WTC11 (cell line): ENCODE data around the gene NSMF. TPM values are rescaled to one million over a fixed set of nuclear protein-coding genes. Genes with fewer than 3 reads are reported as not detected.

Experiments used
- ATAC-seq: fragments of 200-7000 bp; cut with Tn5 transposase; 2 replicates; pipeline ENCODE4 v1.10.0; 2021; ENCODE audit warnings: mild to moderate bottlenecking, moderate library complexity
- CTCF ChIA-PET: fragments of 300-600 bp; sonication (Branson Sonifier 250); formaldehyde crosslinking; loops from one replicate; lab custom pipeline; 2021; ENCODE audit warnings: antibody characterized with exemption; lab: Charles Lee
- POLR2A ChIA-PET: fragments of 350-600 bp; sonication (Branson Sonifier 250); formaldehyde crosslinking; loops from one replicate; lab custom pipeline; 2021; ENCODE audit warnings: antibody characterized with exemption; lab: Charles Lee
- DNase-seq: peaks from one replicate; pipeline ENCODE4 v3.0.0; 2021; ENCODE audit warnings: low spot score
- H3K27ac Mint-ChIP-seq: 2 replicates; pipeline ENCODE4 v1.8.0; 2021; ENCODE audit warnings: mixed read lengths
- H3K27me3 Mint-ChIP-seq: 2 replicates; pipeline ENCODE4 v1.8.0; 2021; ENCODE audit warnings: low read depth, mild to moderate bottlenecking, moderate library complexity, mixed read lengths
- H3K36me3 Mint-ChIP-seq: 2 replicates; pipeline ENCODE4 v1.8.0; 2021; ENCODE audit warnings: mixed read lengths
- H3K4me1 Mint-ChIP-seq: 2 replicates; pipeline ENCODE4 v1.8.0; 2022; ENCODE audit warnings: mixed read lengths
- H3K4me3 Mint-ChIP-seq: 2 replicates; pipeline ENCODE4 v1.8.0; 2021; ENCODE audit warnings: mild to moderate bottlenecking, moderate library complexity, mixed read lengths
- H3K9me3 Mint-ChIP-seq: 2 replicates; pipeline ENCODE4 v1.8.0; 2021; ENCODE audit warnings: mixed read lengths
- CREM ChIP-seq: sonication (generic); formaldehyde crosslinking; IDR thresholded peaks from 2 replicates; pipeline ENCODE4 v1.8.1; 2022; ENCODE audit warnings: mild to moderate bottlenecking, missing genetic modification reagents, moderate library complexity
- FOXJ3 ChIP-seq: sonication (generic); formaldehyde crosslinking; IDR thresholded peaks from 2 replicates; pipeline ENCODE4 v1.9.0; 2021; ENCODE audit warnings: missing genetic modification reagents, mild to moderate bottlenecking, borderline replicate concordance
- HMGA2 ChIP-seq: fragments of 250-450 bp; sonication (Bioruptor Pico); IDR thresholded peaks from 2 replicates; pipeline ENCODE4 v1.4.0; 2021; ENCODE audit warnings: mild to moderate bottlenecking, moderate library complexity
- MXD4 ChIP-seq: fragments of 250-450 bp; sonication (Bioruptor Pico); IDR thresholded peaks from 2 replicates; pipeline ENCODE4 v1.8.0; 2021; ENCODE audit warnings: mild to moderate bottlenecking, moderate library complexity, borderline replicate concordance
- NFE2L1 ChIP-seq: sonication (generic); formaldehyde crosslinking; IDR thresholded peaks from 2 replicates; pipeline ENCODE4 v1.8.1; 2023; ENCODE audit warnings: missing genetic modification reagents
- NR2C2 ChIP-seq: sonication (generic); formaldehyde crosslinking; IDR thresholded peaks from 2 replicates; pipeline ENCODE4 v1.8.0; 2022; ENCODE audit warnings: mild to moderate bottlenecking, missing genetic modification reagents
- ZNF121 ChIP-seq: sonication (generic); formaldehyde crosslinking; IDR thresholded peaks from 2 replicates; pipeline ENCODE4 v1.8.0; 2023; ENCODE audit warnings: missing genetic modification reagents
- ZNF263 ChIP-seq: sonication (generic); formaldehyde crosslinking; IDR thresholded peaks from 2 replicates; pipeline ENCODE4 v1.8.1; 2022; ENCODE audit warnings: low read depth, mild to moderate bottlenecking, moderate library complexity, missing genetic modification reagents
- ZNF317 ChIP-seq: sonication (generic); formaldehyde crosslinking; IDR thresholded peaks from 2 replicates; pipeline ENCODE4 v1.8.1; 2023; ENCODE audit warnings: low read depth, mild to moderate bottlenecking, moderate library complexity, missing genetic modification reagents, borderline replicate concordance
- total RNA-seq: library from RNA; stranded (reverse); gene quantifications from 3 replicates; pipeline ENCODE4 v1.2.3, GENCODE V29; 2021
- TF ChIP-seq, protein P1 (sequence below): fragments of 250-450 bp; sonication (Bioruptor Pico); IDR thresholded peaks from 2 replicates; pipeline ENCODE4 v1.9.0; 2021; ENCODE audit warnings: mild to moderate bottlenecking
- TF ChIP-seq, protein P2 (sequence below): fragments of 250-450 bp; sonication (Bioruptor Pico); IDR thresholded peaks from 2 replicates; pipeline ENCODE4 v1.8.0; 2021; ENCODE audit warnings: mild to moderate bottlenecking
- TF ChIP-seq, protein P3 (sequence below): sonication (generic); formaldehyde crosslinking; conservative IDR thresholded peaks from 2 replicates; pipeline ENCODE4 v1.8.1; 2022; ENCODE audit warnings: mild to moderate bottlenecking, missing genetic modification reagents
- TF ChIP-seq, protein P4 (sequence below): fragments of 200-600 bp; IDR thresholded peaks from 2 replicates; pipeline ENCODE4 v1.8.0; 2022; ENCODE audit warnings: antibody characterized with exemption
- TF ChIP-seq, protein P5 (sequence below): sonication (generic); formaldehyde crosslinking; IDR thresholded peaks from 2 replicates; pipeline ENCODE4 v1.8.1; 2022; ENCODE audit warnings: mild to moderate bottlenecking, missing genetic modification reagents, moderate library complexity, borderline replicate concordance
- TF ChIP-seq, protein P6 (sequence below): sonication (generic); formaldehyde crosslinking; IDR thresholded peaks from 2 replicates; pipeline ENCODE4 v1.8.0; 2023; ENCODE audit warnings: mild to moderate bottlenecking, missing genetic modification reagents
- TF ChIP-seq, protein P7 (sequence below): fragments of 250-450 bp; sonication (Bioruptor Pico); IDR thresholded peaks from 2 replicates; pipeline ENCODE4 v1.9.0; 2021; ENCODE audit warnings: mild to moderate bottlenecking, borderline replicate concordance
- TF ChIP-seq, protein P8 (sequence below): sonication (generic); formaldehyde crosslinking; IDR thresholded peaks from 2 replicates; pipeline ENCODE4 v1.8.0; 2022; ENCODE audit warnings: mild to moderate bottlenecking, missing genetic modification reagents

Gene NSMF
- total RNA-seq, 1 experiment from 2014 or later = 61.9 TPM

DNA sequence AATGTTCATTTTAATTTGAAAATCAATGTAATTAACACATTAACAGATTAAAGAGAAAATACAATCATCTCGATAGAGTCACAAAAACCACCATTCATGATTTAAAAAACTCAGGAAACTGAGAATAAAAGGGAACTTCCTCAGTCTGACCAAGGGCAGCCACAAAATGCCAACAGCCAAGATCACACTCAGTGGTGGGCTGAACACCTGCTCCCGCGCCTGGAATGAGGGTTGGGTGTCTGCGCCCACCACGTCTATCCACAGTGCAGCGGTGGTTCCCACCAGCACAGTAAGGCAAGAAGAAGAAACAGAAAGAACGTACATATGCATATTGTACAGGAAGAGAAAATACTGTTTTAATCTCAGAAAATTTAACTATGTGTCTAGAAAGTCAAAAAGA lies 11.7 kb upstream of the NSMF start:
- POLR2A ChIA-PET = interaction anchor here (0.7 kb wide), 1 partner anchor 230 kb away, joined by 5 read pairs; the partner anchor contains the start of gene TUBB4B
- Mint-ChIP-seq H3K4me1 (no peaks in the 10 kb centered on the region), H3K27ac (no peak overlapping the region), H3K27me3 (peaks cover 10% of the 10 kb centered on the region; the same call in 1 of the 2 replicates), H3K9me3 (peaks cover 22% of the 10 kb centered on the region), H3K36me3 (peaks cover 18% of the 10 kb centered on the region)
- CTCF ChIA-PET = no interaction called here
- DNase-seq = no peak
- TF ChIP-seq, protein P1, sequence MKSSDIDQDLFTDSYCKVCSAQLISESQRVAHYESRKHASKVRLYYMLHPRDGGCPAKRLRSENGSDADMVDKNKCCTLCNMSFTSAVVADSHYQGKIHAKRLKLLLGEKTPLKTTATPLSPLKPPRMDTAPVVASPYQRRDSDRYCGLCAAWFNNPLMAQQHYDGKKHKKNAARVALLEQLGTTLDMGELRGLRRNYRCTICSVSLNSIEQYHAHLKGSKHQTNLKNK (CRISPR knock-in tag) = no peak
- TF ChIP-seq, protein P2, sequence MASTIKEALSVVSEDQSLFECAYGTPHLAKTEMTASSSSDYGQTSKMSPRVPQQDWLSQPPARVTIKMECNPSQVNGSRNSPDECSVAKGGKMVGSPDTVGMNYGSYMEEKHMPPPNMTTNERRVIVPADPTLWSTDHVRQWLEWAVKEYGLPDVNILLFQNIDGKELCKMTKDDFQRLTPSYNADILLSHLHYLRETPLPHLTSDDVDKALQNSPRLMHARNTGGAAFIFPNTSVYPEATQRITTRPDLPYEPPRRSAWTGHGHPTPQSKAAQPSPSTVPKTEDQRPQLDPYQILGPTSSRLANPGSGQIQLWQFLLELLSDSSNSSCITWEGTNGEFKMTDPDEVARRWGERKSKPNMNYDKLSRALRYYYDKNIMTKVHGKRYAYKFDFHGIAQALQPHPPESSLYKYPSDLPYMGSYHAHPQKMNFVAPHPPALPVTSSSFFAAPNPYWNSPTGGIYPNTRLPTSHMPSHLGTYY (CRISPR knock-in tag) = no peak
- TF ChIP-seq, all 79 proteins: peak for 0
- no peak for ATAC-seq
- no peak overlapping the region for H3K4me3 Mint-ChIP-seq

DNA sequence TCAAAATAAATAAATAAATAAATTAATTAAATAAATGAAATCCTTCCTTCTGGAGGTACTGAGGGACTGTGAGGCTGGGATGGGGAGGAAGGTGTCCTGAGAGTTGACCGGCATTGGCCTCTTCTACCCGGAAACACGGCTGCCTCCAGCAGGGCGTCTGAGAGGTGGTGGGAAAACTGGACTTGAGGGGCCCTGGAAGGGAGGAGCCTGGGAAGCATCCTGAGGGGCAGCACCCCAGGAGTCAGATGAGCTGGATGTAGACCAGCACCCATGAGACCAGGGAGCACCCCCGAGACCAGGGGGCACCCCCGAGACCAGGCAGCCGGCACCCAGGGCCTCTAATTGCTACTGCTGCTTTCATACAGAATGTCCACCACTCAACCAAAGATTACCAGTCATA lies 8.8 kb upstream of the NSMF start:
- no peak for DNase-seq
- no peak overlapping the region for H3K4me3 Mint-ChIP-seq
- no peak for ATAC-seq
- H3K36me3 Mint-ChIP-seq = peaks cover 2% of the 10 kb centered on the region
- H3K27me3 Mint-ChIP-seq = peaks cover 2% of the 10 kb centered on the region; the same call in 1 of the 2 replicates
- H3K27ac Mint-ChIP-seq = no peak overlapping the region
- POLR2A ChIA-PET = no interaction called here
- H3K4me1 Mint-ChIP-seq = no peaks in the 10 kb centered on the region
- TF ChIP-seq, protein P3, sequence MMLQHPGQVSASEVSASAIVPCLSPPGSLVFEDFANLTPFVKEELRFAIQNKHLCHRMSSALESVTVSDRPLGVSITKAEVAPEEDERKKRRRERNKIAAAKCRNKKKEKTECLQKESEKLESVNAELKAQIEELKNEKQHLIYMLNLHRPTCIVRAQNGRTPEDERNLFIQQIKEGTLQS (CRISPR knock-in tag) = no peak
- TF ChIP-seq, protein P4, sequence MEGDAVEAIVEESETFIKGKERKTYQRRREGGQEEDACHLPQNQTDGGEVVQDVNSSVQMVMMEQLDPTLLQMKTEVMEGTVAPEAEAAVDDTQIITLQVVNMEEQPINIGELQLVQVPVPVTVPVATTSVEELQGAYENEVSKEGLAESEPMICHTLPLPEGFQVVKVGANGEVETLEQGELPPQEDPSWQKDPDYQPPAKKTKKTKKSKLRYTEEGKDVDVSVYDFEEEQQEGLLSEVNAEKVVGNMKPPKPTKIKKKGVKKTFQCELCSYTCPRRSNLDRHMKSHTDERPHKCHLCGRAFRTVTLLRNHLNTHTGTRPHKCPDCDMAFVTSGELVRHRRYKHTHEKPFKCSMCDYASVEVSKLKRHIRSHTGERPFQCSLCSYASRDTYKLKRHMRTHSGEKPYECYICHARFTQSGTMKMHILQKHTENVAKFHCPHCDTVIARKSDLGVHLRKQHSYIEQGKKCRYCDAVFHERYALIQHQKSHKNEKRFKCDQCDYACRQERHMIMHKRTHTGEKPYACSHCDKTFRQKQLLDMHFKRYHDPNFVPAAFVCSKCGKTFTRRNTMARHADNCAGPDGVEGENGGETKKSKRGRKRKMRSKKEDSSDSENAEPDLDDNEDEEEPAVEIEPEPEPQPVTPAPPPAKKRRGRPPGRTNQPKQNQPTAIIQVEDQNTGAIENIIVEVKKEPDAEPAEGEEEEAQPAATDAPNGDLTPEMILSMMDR = no peak
- no peak for TF ChIP-seq NR2C2 (CRISPR knock-in tag)
- TF ChIP-seq ZNF263 (CRISPR knock-in tag) = no peak
- TF ChIP-seq CREM (CRISPR knock-in tag) = no peak
- peaks cover 3% of the 10 kb centered on the region for H3K9me3 Mint-ChIP-seq
- CTCF ChIA-PET = no interaction called here

DNA sequence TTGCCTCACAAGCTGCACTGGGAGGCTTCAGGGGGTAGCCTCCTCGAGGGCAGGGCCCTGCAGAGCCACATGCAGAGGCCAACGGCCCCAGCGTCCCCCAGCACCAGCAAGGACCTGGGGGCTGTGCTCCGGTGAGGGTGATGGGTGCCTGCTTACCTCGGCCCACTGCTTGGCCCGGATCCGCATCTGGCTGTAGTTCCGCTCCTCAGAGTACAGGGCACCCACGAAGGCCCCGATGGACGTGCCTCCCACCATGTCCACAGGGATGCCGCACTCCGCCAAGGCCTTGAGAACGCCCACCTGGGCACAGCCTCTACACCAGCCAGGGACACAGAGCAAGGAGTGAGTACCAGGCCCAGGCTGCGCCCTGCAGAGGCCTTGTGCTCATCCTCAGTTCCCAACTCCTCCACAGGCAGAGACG lies 8.0 kb upstream of the NSMF start:
- no peaks in the 10 kb centered on the region for H3K36me3 Mint-ChIP-seq
- ChIA-PET CTCF (no interaction called here), POLR2A (no interaction called here)
- H3K4me1 Mint-ChIP-seq = no peaks in the 10 kb centered on the region
- no peak overlapping the region for H3K27ac Mint-ChIP-seq
- ATAC-seq (no peak), DNase-seq (no peak)
- H3K27me3 Mint-ChIP-seq = no peaks in the 10 kb centered on the region
- H3K4me3 Mint-ChIP-seq = no peak overlapping the region
- no peaks in the 10 kb centered on the region for H3K9me3 Mint-ChIP-seq
- TF ChIP-seq, protein P5, sequence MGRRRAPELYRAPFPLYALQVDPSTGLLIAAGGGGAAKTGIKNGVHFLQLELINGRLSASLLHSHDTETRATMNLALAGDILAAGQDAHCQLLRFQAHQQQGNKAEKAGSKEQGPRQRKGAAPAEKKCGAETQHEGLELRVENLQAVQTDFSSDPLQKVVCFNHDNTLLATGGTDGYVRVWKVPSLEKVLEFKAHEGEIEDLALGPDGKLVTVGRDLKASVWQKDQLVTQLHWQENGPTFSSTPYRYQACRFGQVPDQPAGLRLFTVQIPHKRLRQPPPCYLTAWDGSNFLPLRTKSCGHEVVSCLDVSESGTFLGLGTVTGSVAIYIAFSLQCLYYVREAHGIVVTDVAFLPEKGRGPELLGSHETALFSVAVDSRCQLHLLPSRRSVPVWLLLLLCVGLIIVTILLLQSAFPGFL (CRISPR knock-in tag) = no peak
- TF ChIP-seq ZNF121 (CRISPR knock-in tag) (no peak), HMGA2 (CRISPR knock-in tag) (no peak), ZNF317 (CRISPR knock-in tag) (no peak), FOXJ3 (CRISPR knock-in tag) (no peak), MXD4 (CRISPR knock-in tag) (no peak), NFE2L1 (CRISPR knock-in tag) (no peak), ZNF263 (CRISPR knock-in tag) (no peak)
- TF ChIP-seq, protein P6, sequence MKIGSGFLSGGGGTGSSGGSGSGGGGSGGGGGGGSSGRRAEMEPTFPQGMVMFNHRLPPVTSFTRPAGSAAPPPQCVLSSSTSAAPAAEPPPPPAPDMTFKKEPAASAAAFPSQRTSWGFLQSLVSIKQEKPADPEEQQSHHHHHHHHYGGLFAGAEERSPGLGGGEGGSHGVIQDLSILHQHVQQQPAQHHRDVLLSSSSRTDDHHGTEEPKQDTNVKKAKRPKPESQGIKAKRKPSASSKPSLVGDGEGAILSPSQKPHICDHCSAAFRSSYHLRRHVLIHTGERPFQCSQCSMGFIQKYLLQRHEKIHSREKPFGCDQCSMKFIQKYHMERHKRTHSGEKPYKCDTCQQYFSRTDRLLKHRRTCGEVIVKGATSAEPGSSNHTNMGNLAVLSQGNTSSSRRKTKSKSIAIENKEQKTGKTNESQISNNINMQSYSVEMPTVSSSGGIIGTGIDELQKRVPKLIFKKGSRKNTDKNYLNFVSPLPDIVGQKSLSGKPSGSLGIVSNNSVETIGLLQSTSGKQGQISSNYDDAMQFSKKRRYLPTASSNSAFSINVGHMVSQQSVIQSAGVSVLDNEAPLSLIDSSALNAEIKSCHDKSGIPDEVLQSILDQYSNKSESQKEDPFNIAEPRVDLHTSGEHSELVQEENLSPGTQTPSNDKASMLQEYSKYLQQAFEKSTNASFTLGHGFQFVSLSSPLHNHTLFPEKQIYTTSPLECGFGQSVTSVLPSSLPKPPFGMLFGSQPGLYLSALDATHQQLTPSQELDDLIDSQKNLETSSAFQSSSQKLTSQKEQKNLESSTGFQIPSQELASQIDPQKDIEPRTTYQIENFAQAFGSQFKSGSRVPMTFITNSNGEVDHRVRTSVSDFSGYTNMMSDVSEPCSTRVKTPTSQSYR = no peak
- TF ChIP-seq, protein P7, sequence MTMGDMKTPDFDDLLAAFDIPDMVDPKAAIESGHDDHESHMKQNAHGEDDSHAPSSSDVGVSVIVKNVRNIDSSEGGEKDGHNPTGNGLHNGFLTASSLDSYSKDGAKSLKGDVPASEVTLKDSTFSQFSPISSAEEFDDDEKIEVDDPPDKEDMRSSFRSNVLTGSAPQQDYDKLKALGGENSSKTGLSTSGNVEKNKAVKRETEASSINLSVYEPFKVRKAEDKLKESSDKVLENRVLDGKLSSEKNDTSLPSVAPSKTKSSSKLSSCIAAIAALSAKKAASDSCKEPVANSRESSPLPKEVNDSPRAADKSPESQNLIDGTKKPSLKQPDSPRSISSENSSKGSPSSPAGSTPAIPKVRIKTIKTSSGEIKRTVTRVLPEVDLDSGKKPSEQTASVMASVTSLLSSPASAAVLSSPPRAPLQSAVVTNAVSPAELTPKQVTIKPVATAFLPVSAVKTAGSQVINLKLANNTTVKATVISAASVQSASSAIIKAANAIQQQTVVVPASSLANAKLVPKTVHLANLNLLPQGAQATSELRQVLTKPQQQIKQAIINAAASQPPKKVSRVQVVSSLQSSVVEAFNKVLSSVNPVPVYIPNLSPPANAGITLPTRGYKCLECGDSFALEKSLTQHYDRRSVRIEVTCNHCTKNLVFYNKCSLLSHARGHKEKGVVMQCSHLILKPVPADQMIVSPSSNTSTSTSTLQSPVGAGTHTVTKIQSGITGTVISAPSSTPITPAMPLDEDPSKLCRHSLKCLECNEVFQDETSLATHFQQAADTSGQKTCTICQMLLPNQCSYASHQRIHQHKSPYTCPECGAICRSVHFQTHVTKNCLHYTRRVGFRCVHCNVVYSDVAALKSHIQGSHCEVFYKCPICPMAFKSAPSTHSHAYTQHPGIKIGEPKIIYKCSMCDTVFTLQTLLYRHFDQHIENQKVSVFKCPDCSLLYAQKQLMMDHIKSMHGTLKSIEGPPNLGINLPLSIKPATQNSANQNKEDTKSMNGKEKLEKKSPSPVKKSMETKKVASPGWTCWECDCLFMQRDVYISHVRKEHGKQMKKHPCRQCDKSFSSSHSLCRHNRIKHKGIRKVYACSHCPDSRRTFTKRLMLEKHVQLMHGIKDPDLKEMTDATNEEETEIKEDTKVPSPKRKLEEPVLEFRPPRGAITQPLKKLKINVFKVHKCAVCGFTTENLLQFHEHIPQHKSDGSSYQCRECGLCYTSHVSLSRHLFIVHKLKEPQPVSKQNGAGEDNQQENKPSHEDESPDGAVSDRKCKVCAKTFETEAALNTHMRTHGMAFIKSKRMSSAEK = no peak
- TF ChIP-seq, protein P8, sequence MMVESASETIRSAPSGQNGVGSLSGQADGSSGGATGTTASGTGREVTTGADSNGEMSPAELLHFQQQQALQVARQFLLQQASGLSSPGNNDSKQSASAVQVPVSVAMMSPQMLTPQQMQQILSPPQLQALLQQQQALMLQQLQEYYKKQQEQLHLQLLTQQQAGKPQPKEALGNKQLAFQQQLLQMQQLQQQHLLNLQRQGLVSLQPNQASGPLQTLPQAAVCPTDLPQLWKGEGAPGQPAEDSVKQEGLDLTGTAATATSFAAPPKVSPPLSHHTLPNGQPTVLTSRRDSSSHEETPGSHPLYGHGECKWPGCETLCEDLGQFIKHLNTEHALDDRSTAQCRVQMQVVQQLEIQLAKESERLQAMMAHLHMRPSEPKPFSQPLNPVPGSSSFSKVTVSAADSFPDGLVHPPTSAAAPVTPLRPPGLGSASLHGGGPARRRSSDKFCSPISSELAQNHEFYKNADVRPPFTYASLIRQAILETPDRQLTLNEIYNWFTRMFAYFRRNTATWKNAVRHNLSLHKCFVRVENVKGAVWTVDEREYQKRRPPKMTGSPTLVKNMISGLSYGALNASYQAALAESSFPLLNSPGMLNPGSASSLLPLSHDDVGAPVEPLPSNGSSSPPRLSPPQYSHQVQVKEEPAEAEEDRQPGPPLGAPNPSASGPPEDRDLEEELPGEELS = no peak
